Measurements from ENCODE around the gene ZBTB38.

Gene ZBTB38

DNA sequence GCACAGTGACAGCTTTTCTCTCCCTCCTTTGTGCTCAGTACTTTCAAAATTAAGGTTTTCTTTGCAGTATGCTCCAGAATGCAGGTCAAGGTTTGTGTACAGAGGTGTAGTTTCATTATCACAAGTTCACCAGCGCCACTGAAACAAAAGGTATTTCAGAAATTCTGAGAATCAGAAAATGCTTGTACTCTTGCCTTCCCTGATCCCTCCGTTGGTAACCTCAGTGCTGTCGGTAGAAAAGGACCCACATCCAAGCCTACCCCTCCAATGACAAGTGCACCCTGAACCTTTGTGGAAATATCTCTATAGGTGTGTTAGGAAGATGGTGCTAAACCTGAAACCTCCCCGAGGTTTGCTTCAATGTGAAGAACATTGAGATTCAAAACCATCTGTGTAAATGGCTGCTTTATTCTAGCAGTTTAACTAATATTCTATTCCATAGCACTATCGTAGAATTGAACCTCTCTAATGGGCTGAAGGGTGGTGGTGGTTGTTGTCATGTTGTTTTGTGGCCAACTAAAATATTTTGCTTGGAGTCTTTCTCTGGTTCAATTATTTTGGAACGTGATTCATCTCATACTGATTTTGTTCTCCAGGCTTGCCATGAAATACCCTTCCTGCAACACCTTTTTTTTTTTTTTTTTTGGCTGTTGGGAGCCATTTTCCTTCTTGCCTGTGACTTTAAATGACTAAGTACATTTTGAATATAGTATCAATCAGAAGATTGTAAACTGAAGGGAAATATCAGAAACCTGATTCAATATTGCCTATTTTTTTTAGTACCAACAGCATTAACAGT is 20.7 kb downstream of the ZBTB38 start:
- TF ChIP-seq, protein P1, sequence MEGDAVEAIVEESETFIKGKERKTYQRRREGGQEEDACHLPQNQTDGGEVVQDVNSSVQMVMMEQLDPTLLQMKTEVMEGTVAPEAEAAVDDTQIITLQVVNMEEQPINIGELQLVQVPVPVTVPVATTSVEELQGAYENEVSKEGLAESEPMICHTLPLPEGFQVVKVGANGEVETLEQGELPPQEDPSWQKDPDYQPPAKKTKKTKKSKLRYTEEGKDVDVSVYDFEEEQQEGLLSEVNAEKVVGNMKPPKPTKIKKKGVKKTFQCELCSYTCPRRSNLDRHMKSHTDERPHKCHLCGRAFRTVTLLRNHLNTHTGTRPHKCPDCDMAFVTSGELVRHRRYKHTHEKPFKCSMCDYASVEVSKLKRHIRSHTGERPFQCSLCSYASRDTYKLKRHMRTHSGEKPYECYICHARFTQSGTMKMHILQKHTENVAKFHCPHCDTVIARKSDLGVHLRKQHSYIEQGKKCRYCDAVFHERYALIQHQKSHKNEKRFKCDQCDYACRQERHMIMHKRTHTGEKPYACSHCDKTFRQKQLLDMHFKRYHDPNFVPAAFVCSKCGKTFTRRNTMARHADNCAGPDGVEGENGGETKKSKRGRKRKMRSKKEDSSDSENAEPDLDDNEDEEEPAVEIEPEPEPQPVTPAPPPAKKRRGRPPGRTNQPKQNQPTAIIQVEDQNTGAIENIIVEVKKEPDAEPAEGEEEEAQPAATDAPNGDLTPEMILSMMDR (IDR thresholded peaks at IDR 0.05; ENCODE audit: control insufficient read depth, insufficient read depth, low read depth, low read length, missing control alignments) = no peak
- no peak for DNase-seq (ENCODE audit: low read depth)
- H3K4me3 ChIP-seq (ENCODE audit: control insufficient read depth, low read depth, low read length) = no peak overlapping the region

- DNase-seq (ENCODE audit: low read depth) = no peak
- TF ChIP-seq, protein P1 (IDR thresholded peaks at IDR 0.05; ENCODE audit: control insufficient read depth, insufficient read depth, low read depth, low read length, missing control alignments) = no peak
These were observed 21.4 kb downstream of the ZBTB38 start for GRCh38 chr3:141389703-141390102.

DNA sequence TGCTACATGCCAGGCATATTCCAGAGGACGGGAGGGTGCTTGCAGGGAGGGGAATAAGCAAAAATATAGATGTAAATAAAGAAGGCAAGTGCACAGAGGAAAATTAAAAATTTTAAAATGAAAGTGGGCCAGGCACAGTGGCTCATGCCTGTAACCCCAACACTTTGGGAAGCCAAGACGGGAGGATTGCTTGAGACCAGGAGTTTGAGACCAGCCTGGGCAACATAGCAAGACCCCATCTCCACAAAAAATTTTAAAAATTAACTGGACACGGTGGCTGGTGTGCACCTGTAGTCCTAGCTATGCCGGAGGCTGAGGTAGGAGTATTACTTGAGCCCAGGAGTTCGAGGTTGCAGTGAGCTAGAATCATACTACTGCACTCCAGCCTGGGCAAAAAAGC is 22.4 kb downstream of the ZBTB38 start:
- H3K4me3 ChIP-seq (ENCODE audit: control insufficient read depth, low read depth, low read length) = no peak overlapping the region
- no peak for DNase-seq (ENCODE audit: low read depth)
- TF ChIP-seq, protein P1 (IDR thresholded peaks at IDR 0.05; ENCODE audit: control insufficient read depth, insufficient read depth, low read depth, low read length, missing control alignments) = no peak

More at GRCh38 chr3:141389703-141390102, 21.4 kb downstream of the ZBTB38 start:
- H3K4me3 ChIP-seq (ENCODE audit: control insufficient read depth, low read depth, low read length) = no peak overlapping the region

- TF ChIP-seq, protein P1 (IDR thresholded peaks at IDR 0.05; ENCODE audit: control insufficient read depth, insufficient read depth, low read depth, low read length, missing control alignments) = no peak
- no peak overlapping the region for H3K4me3 ChIP-seq (ENCODE audit: control insufficient read depth, low read depth, low read length)
- no peak for DNase-seq (ENCODE audit: low read depth)
These were observed 23.1 kb downstream of the ZBTB38 start for GRCh38 chr3:141391298-141391990.

GRCh38 chr3:141391991-141392316 is 23.6 kb downstream of the ZBTB38 start:
- H3K4me3 ChIP-seq (ENCODE audit: control insufficient read depth, low read depth, low read length) = no peak overlapping the region
- TF ChIP-seq, protein P1 (IDR thresholded peaks at IDR 0.05; ENCODE audit: control insufficient read depth, insufficient read depth, low read depth, low read length, missing control alignments) = no peak
- no peak for DNase-seq (ENCODE audit: low read depth)

GRCh38 chr3:141392416-141392815 is 24.1 kb downstream of the ZBTB38 start:
- DNase-seq (ENCODE audit: low read depth) = no peak
- TF ChIP-seq, protein P1 (IDR thresholded peaks at IDR 0.05; ENCODE audit: control insufficient read depth, insufficient read depth, low read depth, low read length, missing control alignments) = no peak

More at GRCh38 chr3:141392416-141392815, 24.1 kb downstream of the ZBTB38 start:
- no peak overlapping the region for H3K4me3 ChIP-seq (ENCODE audit: control insufficient read depth, low read depth, low read length)

Measured in AG09309 (cell line).